PC-9 (cell line): Measurements from ENCODE around the gene MTG1.

ENCODE experiments used
- EZH2 ChIP-seq: fragments of 200-600 bp; sonication (generic); IDR thresholded peaks from 2 replicates; pipeline ENCODE4 v1.8.0; 2017; ENCODE audit warnings: antibody characterized with exemption, low read depth
- TF ChIP-seq, protein P1 (sequence below): fragments of 200-600 bp; sonication (generic); conservative IDR thresholded peaks from 2 replicates; pipeline ENCODE4 v1.6.1; 2017; ENCODE audit warnings: mixed run types, antibody characterized with exemption, mild to moderate bottlenecking, moderate library complexity

DNA sequence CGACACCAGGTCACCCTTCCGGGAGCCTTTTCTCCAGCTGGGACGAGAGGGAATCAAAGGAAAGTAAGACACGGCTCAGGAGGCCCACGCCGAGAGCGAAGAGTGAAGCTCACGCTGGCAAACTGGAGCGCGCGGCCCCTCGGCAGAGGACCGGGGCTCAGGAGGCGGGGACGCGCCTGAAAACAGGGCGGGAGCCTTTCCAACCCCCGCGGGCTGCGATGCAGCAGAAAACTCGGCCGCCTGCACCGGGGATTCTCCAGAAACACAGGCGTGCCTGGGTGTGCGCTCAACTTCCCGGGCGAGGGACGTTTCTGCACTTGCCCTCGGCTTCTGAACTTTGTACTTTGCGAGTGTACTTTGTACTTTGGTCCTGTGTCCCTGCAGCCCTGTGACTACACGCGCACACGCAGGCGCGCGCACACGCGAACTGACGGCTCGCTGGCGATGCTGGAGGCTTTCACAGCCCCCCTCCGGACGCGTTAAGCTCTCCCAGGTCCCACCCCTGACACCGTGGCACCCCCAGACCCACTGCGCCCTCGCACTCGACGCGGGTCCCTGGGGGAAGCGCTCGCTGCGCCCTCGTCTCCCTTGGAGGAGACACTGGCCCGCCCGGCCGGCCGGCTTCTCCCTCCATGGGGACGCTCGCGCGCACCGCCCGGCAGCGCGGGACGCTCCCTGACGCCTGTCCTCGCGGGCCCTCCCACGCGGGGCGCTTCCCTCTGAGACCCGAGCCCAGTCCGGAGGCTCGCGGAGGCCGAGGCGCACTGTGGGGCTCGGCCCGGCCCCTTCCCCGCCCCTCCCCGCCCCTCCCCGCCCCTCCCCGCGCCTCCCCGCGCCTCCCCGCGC is 15.5 kb upstream of the MTG1 start:
- TF ChIP-seq, protein P1, sequence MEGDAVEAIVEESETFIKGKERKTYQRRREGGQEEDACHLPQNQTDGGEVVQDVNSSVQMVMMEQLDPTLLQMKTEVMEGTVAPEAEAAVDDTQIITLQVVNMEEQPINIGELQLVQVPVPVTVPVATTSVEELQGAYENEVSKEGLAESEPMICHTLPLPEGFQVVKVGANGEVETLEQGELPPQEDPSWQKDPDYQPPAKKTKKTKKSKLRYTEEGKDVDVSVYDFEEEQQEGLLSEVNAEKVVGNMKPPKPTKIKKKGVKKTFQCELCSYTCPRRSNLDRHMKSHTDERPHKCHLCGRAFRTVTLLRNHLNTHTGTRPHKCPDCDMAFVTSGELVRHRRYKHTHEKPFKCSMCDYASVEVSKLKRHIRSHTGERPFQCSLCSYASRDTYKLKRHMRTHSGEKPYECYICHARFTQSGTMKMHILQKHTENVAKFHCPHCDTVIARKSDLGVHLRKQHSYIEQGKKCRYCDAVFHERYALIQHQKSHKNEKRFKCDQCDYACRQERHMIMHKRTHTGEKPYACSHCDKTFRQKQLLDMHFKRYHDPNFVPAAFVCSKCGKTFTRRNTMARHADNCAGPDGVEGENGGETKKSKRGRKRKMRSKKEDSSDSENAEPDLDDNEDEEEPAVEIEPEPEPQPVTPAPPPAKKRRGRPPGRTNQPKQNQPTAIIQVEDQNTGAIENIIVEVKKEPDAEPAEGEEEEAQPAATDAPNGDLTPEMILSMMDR, result no peak
- no peak for TF ChIP-seq EZH2
